Heart left ventricle (tissue), 16 donors: ENCODE results near the gene DYNC2H1. TPM values are rescaled to one million over a fixed set of nuclear protein-coding genes. Genes with fewer than 3 reads are reported as not detected.

Experiments used
- ATAC-seq, 4 donors: fragments of 200-7000 bp; cut with Tn5 transposase; one replicate each; pipeline ENCODE4 v1.9.1; 2020 to 2022; ENCODE audit warnings: moderate library complexity in 4 of 4, mild to moderate bottlenecking in 3 of 4, moderate number of reproducible peaks in 1 of 4
- DNase-seq, 5 donors: peaks; one replicate each; pipeline ENCODE4 v3.0.0-alpha.2; 2020
- H3K27ac ChIP-seq, 12 donors: fragments of 200-600 bp; sonication (generic) in 4 of 12; one replicate each; pipeline versions ENCODE4 v1.5.0 to v1.8.0; 2016 to 2022; ENCODE audit warnings: mild to moderate bottlenecking in 2 of 12
- H3K27me3 ChIP-seq, 9 donors: fragments of 200-600 bp; sonication (generic) in 2 of 9; one replicate each; pipeline versions ENCODE4 v1.5.1 to v1.8.0; 2016 to 2022; ENCODE audit warnings: mild to moderate bottlenecking in 3 of 9
- H3K36me3 ChIP-seq, 9 donors: fragments of 200-600 bp; sonication (generic) in 2 of 9; one replicate each; pipeline versions ENCODE4 v1.5.0 to v1.8.0; 2018 to 2022; ENCODE audit warnings: mild to moderate bottlenecking in 2 of 9
- H3K4me1 ChIP-seq, 12 donors: fragments of 200-600 bp; sonication (generic) in 4 of 12; one replicate each; pipeline versions ENCODE4 v1.5.0 to v1.8.0; 2016 to 2022; ENCODE audit warnings: mild to moderate bottlenecking in 3 of 12
- H3K4me3 ChIP-seq, 12 donors: fragments of 200-600 bp; sonication (generic) in 4 of 12; one replicate each; pipeline versions ENCODE4 v1.5.0 to v1.8.0; 2017 to 2022; ENCODE audit warnings: mild to moderate bottlenecking in 9 of 12, moderate library complexity in 4 of 12
- H3K9me3 ChIP-seq, 12 donors: fragments of 200-600 bp; sonication (generic) in 4 of 12; one replicate each; pipeline versions ENCODE4 v1.5.0 to v1.8.0; 2016 to 2022; ENCODE audit warnings: mild to moderate bottlenecking in 1 of 12
- POLR2A ChIP-seq, 2 donors: fragments of 450-650 bp; IDR thresholded peaks; one replicate each; pipeline ENCODE4 v1.6.1; 2017; ENCODE audit warnings: antibody characterized with exemption in 2 of 2, mild to moderate bottlenecking in 2 of 2, moderate library complexity in 2 of 2
- WGBS, 4 donors: extraction: QIAGEN DNeasy Blood & Tissue Kit in 2 of 4; methylation state at CpG; one replicate each; pipeline versions ENCODE4 v1.1.5 to v1.1.7; 2013 to 2018; 5-methylcytosine and 5-hydroxymethylcytosine counted together
- intact Hi-C, 10 donors: fragments of 100-400 bp; cut with DNase I; formaldehyde crosslinking; loops; one replicate each; pipeline versions ENCODE4 v1.11.1 to v1.14.2; 2022
- polyA plus RNA-seq, 2 donors: library from polyadenylated mRNA; stranded (reverse); fragments of 200-250 nt; gene quantifications; one replicate each; pipeline ENCODE4 v1.2.3, GENCODE V29; 2013
- total RNA-seq, 9 donors: library from RNA; depleted of rRNA in 2 of 9; stranded (reverse); fragments of >200 nt in 2 of 9; fragmentation: NEBNext Ultra II Directional in 3 of 9; extraction: Animal tissue kit (Norgen Biotek cat#: 25700) in 3 of 9; gene quantifications; one replicate each; pipeline versions ENCODE4 v1.1.0 to v1.2.4, GENCODE V29; 2016 to 2023
- TF ChIP-seq, protein P1 (sequence below), 12 donors: fragments of 200-600 bp; sonication (generic) in 4 of 12; IDR thresholded peaks; one replicate each; pipeline versions ENCODE4 v1.5.0 to v1.8.0; 2018 to 2022; ENCODE audit warnings: antibody characterized with exemption in 12 of 12, mild to moderate bottlenecking in 5 of 12
- donor health status: ischemic (EF 13 %, LVEDD 7.1; RV severe dilation, severe dysfunction).
- donor health status: healthy with polysubstance abuse.
- donor health status: DM: no; HTN: yes; CAD: no.
- donor health status: DM: no; HTN: no; CAD: no.
- donor health status: ischemic (EF 25% LVEDD 6.9; RV normal size, moderate dysfunction).
- donor health status: ischemic (EF 25% LVEDD 5.7; RV mildly dilated, moderate dysfunction).
- donor health status: healthy.
- donor health status: DM: yes; HTN: yes; CAD: no.
- donor health status: ischemic (EF 35%, LVEDD 5.7; RV mildly dilated, moderate dysfunction).
- donor health status: nonischemic (EF 11% LVEDD 7.7; RV severe dilation, severe dysfunction).
- donor health status: DM: yes; HTN: yes; CAD: no.
- donor health status: PGD.
- donor health status: ischemic (EF 29% LVEDD 5.4; RV normal size, mild dysfunction).
- donor health status: nonischemic (EF 23%, LVEDD 6.1; RV moderate dilation, normal function).

The DYNC2H1 gene
- total and polyA plus RNA-seq, 11 donors = 2.3 to 7.2 (median 3.7) TPM

DNA sequence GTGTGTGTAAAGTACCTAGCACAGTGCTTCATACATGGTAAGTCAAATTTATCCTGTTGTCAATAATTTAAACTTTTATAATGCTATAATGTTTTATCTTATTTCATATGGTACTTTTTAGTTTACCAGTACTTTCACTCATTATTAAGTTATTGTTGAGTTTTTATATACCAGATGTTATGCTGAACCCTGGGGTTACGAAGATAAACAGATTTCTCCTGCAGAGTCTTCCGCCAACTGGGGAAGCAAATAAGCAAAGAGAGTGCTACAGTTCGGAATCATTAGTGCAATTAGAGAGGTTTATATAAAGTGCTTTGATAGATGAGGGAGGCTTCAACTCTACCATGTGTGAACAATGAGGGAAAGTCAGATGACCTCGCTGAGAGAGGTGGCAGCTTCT lies 362.3 kb downstream of the DYNC2H1 start:
- no peak for ATAC-seq
- no peaks in the 10 kb centered on the region for H3K4me1 ChIP-seq
- no peaks in the 10 kb centered on the region for H3K9me3 ChIP-seq
- no peak overlapping the region for H3K27ac ChIP-seq
- no peak for DNase-seq
- H3K27me3 ChIP-seq = no peaks in the 10 kb centered on the region
- WGBS, 4 donors = 93 to 95% (median 94%) methylated on average over 4 of the region's 4 CpGs
- no peak overlapping the region for H3K4me3 ChIP-seq
- TF ChIP-seq, protein P1, sequence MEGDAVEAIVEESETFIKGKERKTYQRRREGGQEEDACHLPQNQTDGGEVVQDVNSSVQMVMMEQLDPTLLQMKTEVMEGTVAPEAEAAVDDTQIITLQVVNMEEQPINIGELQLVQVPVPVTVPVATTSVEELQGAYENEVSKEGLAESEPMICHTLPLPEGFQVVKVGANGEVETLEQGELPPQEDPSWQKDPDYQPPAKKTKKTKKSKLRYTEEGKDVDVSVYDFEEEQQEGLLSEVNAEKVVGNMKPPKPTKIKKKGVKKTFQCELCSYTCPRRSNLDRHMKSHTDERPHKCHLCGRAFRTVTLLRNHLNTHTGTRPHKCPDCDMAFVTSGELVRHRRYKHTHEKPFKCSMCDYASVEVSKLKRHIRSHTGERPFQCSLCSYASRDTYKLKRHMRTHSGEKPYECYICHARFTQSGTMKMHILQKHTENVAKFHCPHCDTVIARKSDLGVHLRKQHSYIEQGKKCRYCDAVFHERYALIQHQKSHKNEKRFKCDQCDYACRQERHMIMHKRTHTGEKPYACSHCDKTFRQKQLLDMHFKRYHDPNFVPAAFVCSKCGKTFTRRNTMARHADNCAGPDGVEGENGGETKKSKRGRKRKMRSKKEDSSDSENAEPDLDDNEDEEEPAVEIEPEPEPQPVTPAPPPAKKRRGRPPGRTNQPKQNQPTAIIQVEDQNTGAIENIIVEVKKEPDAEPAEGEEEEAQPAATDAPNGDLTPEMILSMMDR (IDR thresholded peaks at IDR 0.05) = no peak
- no peak for TF ChIP-seq POLR2A (IDR thresholded peaks at IDR 0.05)
- intact Hi-C loops = no loop called here
- no peaks in the 10 kb centered on the region for H3K36me3 ChIP-seq

DNA sequence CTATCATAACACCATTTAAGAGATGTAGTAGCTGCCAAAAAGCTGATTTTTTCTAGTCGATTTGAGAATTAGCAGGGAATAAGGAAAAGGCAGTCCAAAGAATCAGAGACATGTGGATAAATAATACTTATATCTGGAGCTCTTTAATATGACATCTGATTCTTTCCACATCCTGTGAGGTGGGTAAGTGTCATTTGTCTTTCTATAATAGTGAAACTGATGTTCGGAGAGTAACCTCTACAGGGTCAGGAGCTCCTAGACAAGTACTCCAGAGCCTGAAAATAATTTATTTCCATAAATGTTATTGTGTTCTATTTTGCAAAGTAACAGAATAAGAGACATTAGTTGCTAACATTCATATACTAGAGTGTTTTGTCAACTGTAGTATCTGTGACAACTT lies 367.6 kb downstream of the DYNC2H1 start:
- Histone ChIP-seq H3K36me3 (no peaks in the 10 kb centered on the region), H3K27me3 (no peaks in the 10 kb centered on the region), H3K27ac (no peak overlapping the region), H3K4me1 (no peaks in the 10 kb centered on the region), H3K9me3 (no peaks in the 10 kb centered on the region), H3K4me3 (no peak overlapping the region)
- ATAC-seq = no peak
- TF ChIP-seq, protein P1 (IDR thresholded peaks at IDR 0.05) = no peak
- no peak for TF ChIP-seq POLR2A (IDR thresholded peaks at IDR 0.05)
- intact Hi-C loops = no loop called here
- DNase-seq = no peak
- 82 to 91% (median 87%) methylated on average over 2 of the region's 2 CpGs for WGBS, 4 donors

DNA sequence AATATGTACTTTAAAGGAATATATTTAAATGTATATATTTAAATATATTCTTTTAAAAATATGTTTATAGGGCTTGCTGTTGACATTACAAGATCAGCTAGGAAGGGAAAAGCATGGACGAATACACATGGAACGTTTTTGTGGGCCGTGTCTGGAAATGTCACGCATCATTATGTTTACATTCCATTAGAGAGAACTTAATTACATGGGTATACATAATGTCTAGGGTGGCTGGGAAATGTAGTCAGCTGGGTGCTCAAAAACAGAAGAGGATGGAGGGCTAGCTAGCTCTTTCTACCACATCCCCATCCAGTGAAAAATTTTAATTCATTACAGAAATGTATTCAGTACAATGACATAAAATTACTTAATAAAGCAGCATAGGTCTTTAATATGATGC lies 371.2 kb downstream of the DYNC2H1 start:
- intact Hi-C loops = no loop called here
- no peaks in the 10 kb centered on the region for H3K36me3 ChIP-seq
- no peaks in the 10 kb centered on the region for H3K27me3 ChIP-seq
- H3K9me3 ChIP-seq = no peaks in the 10 kb centered on the region
- DNase-seq (no peak), ATAC-seq (no peak)
- WGBS, 4 donors = 87 to 93% (median 90%) methylated on average over 4 of the region's 4 CpGs
- TF ChIP-seq, protein P1 (IDR thresholded peaks at IDR 0.05) = no peak
- no peak for TF ChIP-seq POLR2A (IDR thresholded peaks at IDR 0.05)
- H3K27ac ChIP-seq = no peak overlapping the region
- no peaks in the 10 kb centered on the region for H3K4me1 ChIP-seq
- H3K4me3 ChIP-seq = no peak overlapping the region

DNA sequence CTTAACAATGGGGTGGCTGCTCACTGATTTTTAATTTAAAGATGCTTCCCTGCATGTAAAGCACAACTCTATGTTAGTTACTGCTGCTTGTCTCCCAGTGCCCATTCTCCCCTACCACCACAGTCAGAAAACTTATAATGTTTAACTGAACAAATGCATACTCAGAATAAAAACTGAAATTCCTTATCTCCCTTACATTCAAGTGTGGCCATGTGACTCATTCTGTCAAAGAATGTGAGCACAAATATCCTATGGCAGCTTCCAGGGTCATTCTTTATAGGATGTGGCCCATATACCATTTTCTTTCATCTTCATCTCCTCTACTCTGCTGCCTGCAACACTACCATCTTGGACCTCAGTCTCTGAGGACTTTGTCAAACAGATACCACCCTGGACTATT lies 374.8 kb downstream of the DYNC2H1 start:
- intact Hi-C loops = no loop called here
- Histone ChIP-seq H3K4me1 (no peaks in the 10 kb centered on the region), H3K27me3 (no peaks in the 10 kb centered on the region), H3K4me3 (no peak overlapping the region), H3K36me3 (no peaks in the 10 kb centered on the region), H3K9me3 (no peaks in the 10 kb centered on the region), H3K27ac (no peak overlapping the region)
- DNase-seq (no peak), ATAC-seq (no peak)
- no peak for TF ChIP-seq POLR2A (IDR thresholded peaks at IDR 0.05)
- TF ChIP-seq, protein P1 (IDR thresholded peaks at IDR 0.05) = no peak
